VCaP (cell line): Measurements from ENCODE around the gene CDKN2B-AS1.

Experiments
- H3K27ac ChIP-seq: fragments of 450-650 bp; 2 replicates; pipeline ENCODE4 v1.5.1; 2017
- CTCF ChIP-seq: fragments of 450-650 bp; conservative IDR thresholded peaks from 2 replicates; pipeline ENCODE4 v1.5.1; 2017; ENCODE audit warnings: mild to moderate bottlenecking, moderate library complexity

CDKN2B-AS1 gene

GRCh38 chr9:22002038-22002437, 7.4 kb downstream of the CDKN2B-AS1 start:
- H3K27ac ChIP-seq = no peak overlapping the region
- no peak for TF ChIP-seq CTCF

- no peak for TF ChIP-seq CTCF
- H3K27ac ChIP-seq = no peak overlapping the region
These were observed 10.6 kb downstream of the CDKN2B-AS1 start for GRCh38 chr9:22005021-22005701.

GRCh38 chr9:22005702-22006606, 11.4 kb downstream of the CDKN2B-AS1 start:
- no peak for TF ChIP-seq CTCF
- no peak overlapping the region for H3K27ac ChIP-seq

GRCh38 chr9:22008384-22008716, 13.8 kb downstream of the CDKN2B-AS1 start:
- peak overlapping the region; percentile 65 for H3K27ac ChIP-seq
- TF ChIP-seq CTCF = 0 out of 2 replicates have a peak, but pooled peaks have one; percentile 38

- H3K27ac ChIP-seq = peak within 1 kb of the TSS; percentile 65
- TF ChIP-seq CTCF = peak; percentile 99
These were observed 14.3 kb downstream of the CDKN2B-AS1 start, which contains the start of gene CDKN2B for GRCh38 chr9:22008717-22009505. TSS of gene CDKN2B (minus strand) at chr9:22009305. CDS start at chr9:22008953, 352 bp downstream.

- no peak for TF ChIP-seq CTCF
- peak overlapping the region; percentile 65 for H3K27ac ChIP-seq
These were observed 14.9 kb downstream of the CDKN2B-AS1 start for GRCh38 chr9:22009506-22009867.
